HepG2 (cell line): ENCODE data around the gene RORC. TPM values are rescaled to one million over a fixed set of nuclear protein-coding genes. Genes with fewer than 3 reads are reported as not detected.

Source experiments
- ATAC-seq: fragments of 200-7000 bp; cut with Tn5 transposase; 3 replicates; pipeline ENCODE4 v1.9.1; 2020; ENCODE audit warnings: mild to moderate bottlenecking, moderate library complexity
- BruUV-seq: library from RNA; stranded (reverse); fragments of 400-500 nt; replicated peaks from 2 replicates; lab custom pipeline; 2021; lab: Mats Ljungman, UMichigan
- CTCF ChIA-PET: fragments of 300-600 bp; formaldehyde crosslinking; extraction: SDS; loops from one replicate; lab custom pipeline; 2021; ENCODE audit warnings: low total read pairs, inconsistent platforms, low intra/inter-chr PET ratio; lab: Yijun Ruan, JAX
- POLR2A ChIA-PET: fragments of 350-600 bp; sonication (Branson Sonifier 250); formaldehyde crosslinking; loops from one replicate; lab custom pipeline; 2020; ENCODE audit warnings: antibody characterized with exemption, inconsistent platforms; lab: Yijun Ruan, JAX
- DNase-seq: peaks from one replicate; pipeline ENCODE4 v3.0.0-alpha.2; 2015; ENCODE audit warnings: low spot score
- FAIRE-seq: peaks from 3 replicates; lab custom pipeline; 2011; peaks lifted over from hg19 to GRCh38; lab: Jason Lieb, UNC
- H2AFZ ChIP-seq: one replicate; pipeline ENCODE4 v1.6.1; 2011; ENCODE audit warnings: low read length, inconsistent platforms
- H3K27ac ChIP-seq: fragments of 300-600 bp; 3 replicates; pipeline ENCODE4 v1.8.0; 2011; ENCODE audit warnings: mixed run types, mild to moderate bottlenecking, mixed read lengths, low read length, inconsistent platforms; ENCODE audit not compliant: insufficient read depth; ENCODE audit errors: extremely low read length
- H3K27me3 ChIP-seq, 2 experiments: fragments of 200-600 bp in 1 of 2; 2 replicates in 1 of 2; 3 replicates in 1 of 2; pipeline versions ENCODE4 v1.6.0 to v1.8.0; 2011; ENCODE audit warnings: low read length in 2 of 2, mild to moderate bottlenecking in 2 of 2, moderate library complexity in 2 of 2, inconsistent platforms in 1 of 2; ENCODE audit not compliant: insufficient read depth in 2 of 2, control insufficient read depth in 1 of 2
- H3K36me3 ChIP-seq, 2 experiments: fragments of 200-600 bp in 1 of 2; replicated peaks in 1 of 2; 2 replicates in 1 of 2; 3 replicates in 1 of 2; pipeline versions ENCODE4 v1.5.1 to v1.8.0; 2011; ENCODE audit warnings: low read length in 2 of 2, inconsistent platforms in 1 of 2; ENCODE audit not compliant: insufficient read depth in 2 of 2, control insufficient read depth in 1 of 2
- H3K4me1 ChIP-seq: 2 replicates; pipeline ENCODE4 v1.5.1; 2012; ENCODE audit warnings: low read length, inconsistent platforms; ENCODE audit not compliant: insufficient read depth
- H3K4me2 ChIP-seq: 2 replicates; pipeline ENCODE4 v1.6.0; 2011; ENCODE audit warnings: low read depth, low read length, inconsistent platforms
- H3K4me3 ChIP-seq, 3 experiments: fragments of 200-600 bp in 1 of 3; sonication (generic), shearing (Covaris generic) in 1 of 3; replicated peaks in 1 of 3; 2 replicates each; pipeline ENCODE4 v1.5.1; 2011 to 2016; ENCODE audit warnings: low read length in 3 of 3, inconsistent platforms in 2 of 3, low read depth in 2 of 3, mild to moderate bottlenecking in 2 of 3, control low read depth in 1 of 3, mixed read lengths in 1 of 3; ENCODE audit not compliant: insufficient read depth in 1 of 3
- H3K79me2 ChIP-seq: one replicate; pipeline ENCODE4 v1.6.1; 2011; ENCODE audit warnings: low read length, inconsistent platforms; ENCODE audit not compliant: insufficient read depth
- H3K9ac ChIP-seq: 2 replicates; pipeline ENCODE4 v1.6.0; 2011; ENCODE audit warnings: mild to moderate bottlenecking, low read depth, low read length, inconsistent platforms; ENCODE audit not compliant: insufficient read depth
- H3K9me3 ChIP-seq: 2 replicates; pipeline ENCODE4 v1.5.1; 2012; ENCODE audit warnings: mild to moderate bottlenecking, low read length
- H4K20me1 ChIP-seq: 2 replicates; pipeline ENCODE4 v1.6.0; 2011; ENCODE audit warnings: inconsistent platforms, mild to moderate bottlenecking, low read length, moderate library complexity; ENCODE audit not compliant: insufficient read depth
- CEBPG ChIP-seq: IDR thresholded peaks from 2 replicates; pipeline ENCODE4 v1.6.1; 2016
- DNMT1 ChIP-seq: sonication (generic); formaldehyde crosslinking; IDR thresholded peaks from 2 replicates; pipeline ENCODE4 v1.5.1; 2020; ENCODE audit warnings: mild to moderate bottlenecking, missing genetic modification reagents
- FOXP4 ChIP-seq: sonication (generic); formaldehyde crosslinking; IDR thresholded peaks from 2 replicates; pipeline ENCODE4 v1.4.0; 2020; ENCODE audit warnings: missing genetic modification reagents
- HMG20A ChIP-seq: IDR thresholded peaks from 2 replicates; pipeline ENCODE4 v1.6.1; 2016; ENCODE audit warnings: borderline replicate concordance
- KLF13 ChIP-seq: sonication (generic); formaldehyde crosslinking; IDR thresholded peaks from 2 replicates; pipeline ENCODE4 v1.4.0; 2020; ENCODE audit warnings: mild to moderate bottlenecking, missing genetic modification reagents
- PTBP1 ChIP-seq: fragments of 200-400 bp; formaldehyde crosslinking; IDR thresholded peaks from 2 replicates; pipeline ENCODE4 v1.6.1; 2018; ENCODE audit warnings: low read length, low read depth; ENCODE audit not compliant: poor library complexity, severe bottlenecking
- SIX4 ChIP-seq: sonication (generic); formaldehyde crosslinking; IDR thresholded peaks from 2 replicates; pipeline ENCODE4 v1.4.0; 2020; ENCODE audit warnings: missing genetic modification reagents
- TOE1 ChIP-seq: sonication (generic); formaldehyde crosslinking; IDR thresholded peaks from 2 replicates; pipeline ENCODE4 v1.4.0; 2020; ENCODE audit warnings: mild to moderate bottlenecking, missing genetic modification reagents
- ZNF83 ChIP-seq: sonication (generic); formaldehyde crosslinking; IDR thresholded peaks from 2 replicates; pipeline ENCODE4 v1.4.0; 2020; ENCODE audit warnings: missing genetic modification reagents, mild to moderate bottlenecking, borderline replicate concordance
- ZSCAN29 ChIP-seq: sonication (generic); formaldehyde crosslinking; conservative IDR thresholded peaks from 2 replicates; pipeline ENCODE4 v1.4.0; 2020; ENCODE audit warnings: mild to moderate bottlenecking, missing genetic modification reagents
- WGBS: methylation state at CpG from one replicate; pipeline ENCODE4 v1.1.6; 2017; ENCODE audit warnings: low lambda C conversion rate; 5-methylcytosine and 5-hydroxymethylcytosine counted together
- in situ Hi-C: cut with HindIII; loops from 2 replicates; pipeline ENCODE4 v1.10.0; 2017; ENCODE audit warnings: low pct_unique_long_range_greater_than_20kb; ENCODE audit not compliant: extremely low pct_ligation_motif_present
- intact Hi-C: fragments of 100-400 bp; cut with micrococcal nuclease; formaldehyde crosslinking; loops from one replicate; pipeline ENCODE4 v1.10.0; 2022; ENCODE audit not compliant: unreplicated experiment
- polyA plus RNA-seq, 8 experiments: library from polyadenylated mRNA; depleted of rRNA in 3 of 8; stranded (reverse) in 7 of 8; unstranded in 1 of 8; fragments of >200 nt; fragmentation: Illumina TruSeq in 4 of 8; extraction: Trizol in 4 of 8; gene quantifications; 2 replicates each; pipeline versions ENCODE4 v1.2.1 to v1.2.3, GENCODE V29; 2011 to 2016; ENCODE audit warnings: low read depth in 4 of 8, missing spikeins in 1 of 8, mixed read lengths in 1 of 8; ENCODE audit not compliant: insufficient read depth in 1 of 8
- total RNA-seq, 5 experiments: library from RNA; depleted of rRNA; stranded (reverse); fragments of >200 nt; fragmentation: Illumina TruSeq; extraction: Trizol; gene quantifications; 2 replicates each; pipeline ENCODE4 v1.2.3, GENCODE V29; 2016; ENCODE audit warnings: low read depth in 1 of 5

The RORC gene
- total and polyA plus RNA-seq, 2 of the 13 experiments (the other 11 are each of a cell fraction or from before 2014, with no cell fraction given) = 2.5 to 6.5 TPM

GRCh38 chr1:151806170-151806569, 25.4 kb downstream of the RORC start:
- Histone ChIP-seq H3K27ac (no peak overlapping the region), H4K20me1 (no peaks in the 10 kb centered on the region), H3K4me3 (no peak overlapping the region), H3K79me2 (no peaks in the 10 kb centered on the region), H3K36me3 (no peaks in the 10 kb centered on the region), H3K4me1 (peaks cover 11% of the 10 kb centered on the region; the same call in 1 of the 2 replicates), H3K9ac (no peak overlapping the region), H3K27me3 (no peaks in the 10 kb centered on the region; a peak in 2 of 5 replicates), H3K4me2 (no peak overlapping the region), H3K9me3 (no peaks in the 10 kb centered on the region), H2AFZ (no peak overlapping the region)
- POLR2A ChIA-PET = interaction anchor here (0.7 kb wide), 1 partner anchor 16 kb away, joined by 4 read pairs; the partner anchor contains the start of gene TDRKH
- TF ChIP-seq HMG20A (CRISPR knock-in tag) (no peak), CEBPG (CRISPR knock-in tag) (no peak), SIX4 (no peak), ZNF83 (CRISPR knock-in tag) (no peak), TOE1 (CRISPR knock-in tag) (no peak), PTBP1 (no peak), DNMT1 (CRISPR knock-in tag) (no peak), ZSCAN29 (CRISPR knock-in tag) (no peak), FOXP4 (no peak), KLF13 (CRISPR knock-in tag) (no peak)
- CTCF ChIA-PET = no interaction called here
- BruUV-seq = no TSS peak
- in situ Hi-C loops (no loop called here), intact Hi-C loops (no loop called here)
- 90% methylated on average over 7 of the region's 7 CpGs for WGBS
- no peak for ATAC-seq
- DNase-seq = no peak
- FAIRE-seq = no peak
